GM06990 (cell line): ENCODE measurements around the gene CACNB1.

Experiments
- DNase-seq: peaks from one replicate; pipeline ENCODE4 v3.0.0-alpha.2; 2011; ENCODE audit not compliant: insufficient read length; ENCODE audit errors: extremely low read depth
- H3K27me3 ChIP-seq: replicated peaks from 2 replicates; pipeline ENCODE4 v1.6.0; 2011; ENCODE audit warnings: low read length; ENCODE audit not compliant: control insufficient read depth, insufficient read depth
- H3K36me3 ChIP-seq: 2 replicates; pipeline ENCODE4 v1.5.1; 2011; ENCODE audit warnings: low read length; ENCODE audit not compliant: control insufficient read depth, insufficient read depth
- H3K4me3 ChIP-seq: replicated peaks from 2 replicates; pipeline ENCODE4 v1.5.1; 2011; ENCODE audit warnings: low read depth, mild to moderate bottlenecking, control low read depth, low read length
- CTCF ChIP-seq: IDR thresholded peaks from 2 replicates; pipeline ENCODE4 v1.5.1; 2011; ENCODE audit warnings: low read length, control low read depth, mild to moderate bottlenecking, inconsistent platforms; ENCODE audit not compliant: insufficient read depth, poor library complexity, severe bottlenecking

The CACNB1 gene

GRCh38 chr17:39196808-39197291, 619 bp downstream of the CACNB1 start:
- Histone ChIP-seq H3K4me3 (peak overlapping the region; percentile 79), H3K27me3 (no peaks in the 10 kb centered on the region), H3K36me3 (peaks cover 8% of the 10 kb centered on the region)
- TF ChIP-seq CTCF, result no peak
- DNase-seq, result peak; percentile 47

DNA sequence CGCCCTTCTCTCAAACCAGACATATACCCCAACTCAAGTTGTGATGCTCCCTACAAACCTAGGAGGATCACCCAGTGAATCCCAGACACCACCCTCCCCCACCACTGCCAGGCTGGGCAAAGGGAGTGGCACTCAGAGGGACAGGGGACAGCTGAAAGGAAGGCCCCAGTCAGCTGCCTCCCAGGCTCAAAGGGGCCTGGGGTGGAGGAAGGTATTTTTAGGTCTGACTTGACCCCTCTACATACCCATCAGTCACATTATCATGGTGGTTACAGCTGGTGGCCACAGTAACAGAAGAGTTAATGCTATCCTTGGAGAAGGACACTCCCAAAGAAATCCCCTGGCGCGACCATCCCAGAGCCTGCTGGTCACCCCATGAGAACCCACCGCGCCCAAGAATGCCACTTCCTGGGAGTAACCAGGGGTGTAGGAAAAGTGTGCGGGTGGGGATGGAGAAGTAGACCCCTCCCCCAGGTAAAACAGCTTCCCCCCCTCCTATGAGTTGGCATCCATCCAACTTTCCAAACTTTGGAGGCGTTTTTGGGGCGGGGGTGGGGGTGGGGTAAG, 1.1 kb downstream of the CACNB1 start:
- Histone ChIP-seq H3K27me3 (no peaks in the 10 kb centered on the region), H3K36me3 (peaks cover 6% of the 10 kb centered on the region), H3K4me3 (peak overlapping the region; percentile 79)
- no peak for TF ChIP-seq CTCF
- DNase-seq, result no peak

DNA sequence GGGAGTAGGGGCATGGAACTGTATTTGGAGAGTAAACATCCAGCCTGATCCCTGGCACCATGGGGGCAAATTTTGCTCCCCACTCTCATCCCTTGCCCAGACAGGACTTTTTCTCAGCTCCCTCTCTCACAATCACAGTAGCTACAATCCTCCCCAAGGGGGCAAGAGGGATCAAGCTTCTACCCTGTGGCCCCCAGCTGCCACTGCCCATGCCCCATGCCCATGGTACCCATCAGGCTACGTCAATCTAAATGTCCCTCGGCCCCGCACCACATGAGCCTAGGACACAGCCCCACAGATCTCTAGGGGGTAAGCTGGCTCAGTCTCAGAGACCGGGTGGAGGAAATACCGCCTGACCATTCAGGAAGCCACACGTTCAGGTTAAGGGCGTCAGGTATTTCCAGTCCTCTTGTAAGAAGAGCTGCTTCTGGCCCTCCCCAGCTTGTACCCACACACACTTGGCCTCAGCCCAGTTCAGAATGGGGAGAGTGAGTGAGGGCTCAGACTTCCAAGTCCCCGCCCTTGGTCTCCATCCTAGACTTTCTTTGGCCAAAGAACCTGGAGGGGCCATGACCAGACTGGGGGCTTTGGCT, 1.8 kb downstream of the CACNB1 start:
- DNase-seq, result no peak
- H3K27me3 ChIP-seq, result no peaks in the 10 kb centered on the region
- TF ChIP-seq CTCF, result no peak
- peak overlapping the region; percentile 79 for H3K4me3 ChIP-seq
- peaks cover 6% of the 10 kb centered on the region for H3K36me3 ChIP-seq

DNA sequence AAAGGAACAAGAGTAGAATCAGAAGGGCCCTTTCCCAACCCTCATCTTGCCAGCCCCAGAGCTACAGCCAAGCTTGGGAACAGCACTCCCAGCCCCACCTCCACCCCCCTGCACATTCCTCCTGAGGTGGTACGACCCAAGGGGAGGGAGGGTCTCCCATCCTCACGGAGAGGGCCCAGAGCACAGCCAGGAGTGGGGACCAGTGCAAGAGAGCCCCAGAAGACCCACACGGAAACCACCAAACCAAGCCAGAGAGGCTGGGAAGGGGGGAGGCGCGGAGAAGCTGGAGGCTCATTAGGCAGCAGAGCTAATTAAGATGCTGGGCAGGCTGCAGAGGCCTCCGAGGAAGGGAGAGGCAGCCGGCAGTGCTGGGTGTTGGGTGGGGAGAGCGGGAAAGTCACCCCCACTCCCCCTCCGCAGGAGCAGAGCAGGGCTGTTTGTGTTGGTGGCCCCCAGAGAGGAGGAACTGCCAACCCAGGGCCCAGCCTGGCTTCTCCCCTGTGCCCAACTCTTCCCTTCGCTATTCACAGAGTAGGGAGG, 2.4 kb downstream of the CACNB1 start:
- peaks cover 6% of the 10 kb centered on the region for H3K36me3 ChIP-seq
- no peak overlapping the region for H3K4me3 ChIP-seq
- no peak for TF ChIP-seq CTCF
- no peak for DNase-seq
- no peaks in the 10 kb centered on the region for H3K27me3 ChIP-seq

GRCh38 chr17:39194089-39194984, 3.1 kb downstream of the CACNB1 start:
- TF ChIP-seq CTCF, result peak; percentile 17
- no peaks in the 10 kb centered on the region for H3K27me3 ChIP-seq
- peaks cover 6% of the 10 kb centered on the region for H3K36me3 ChIP-seq
- no peak overlapping the region for H3K4me3 ChIP-seq
- DNase-seq, result no peak
